Activated CD4-positive, alpha-beta T cell treated with anti-CD3 and anti-CD28 coated beads for 48 hours (primary cell): ENCODE measurements around the gene PKD2.
"Not testable (repeated sequence)": the region's sequence is repeated elsewhere in the genome, so short reads cannot be mapped to it uniquely, and the experiment has no call there.

Experiments
- DNase-seq: peaks from one replicate; pipeline ENCODE4 v3.0.0-alpha.2; 2020

The PKD2 gene

GRCh38 chr4:87989765-87990164 is 17.7 kb upstream of the PKD2 start:
- no peak for DNase-seq

GRCh38 chr4:87995435-87995834 is 12.0 kb upstream of the PKD2 start:
- DNase-seq = no peak

- DNase-seq = not testable (repeated sequence)
Measured at GRCh38 chr4:87999191-87999691, 8.2 kb upstream of the PKD2 start.

GRCh38 chr4:88001871-88002270 is 5.6 kb upstream of the PKD2 start:
- no peak for DNase-seq

GRCh38 chr4:88002786-88003185 is 4.6 kb upstream of the PKD2 start:
- DNase-seq = no peak

GRCh38 chr4:88003261-88003660 is 4.2 kb upstream of the PKD2 start:
- DNase-seq = no peak

GRCh38 chr4:88005076-88005475 is 2.4 kb upstream of the PKD2 start:
- no peak for DNase-seq

GRCh38 chr4:88005946-88006345 is 1.5 kb upstream of the PKD2 start:
- no peak for DNase-seq

- no peak for DNase-seq
Measured at GRCh38 chr4:88006956-88007303, 505 bp upstream of the PKD2 start.

GRCh38 chr4:88008122-88008742 is 797 bp downstream of the PKD2 start:
- DNase-seq = peak; percentile 46

- DNase-seq = no peak
Measured at GRCh38 chr4:88008743-88009171, 1.3 kb downstream of the PKD2 start.

- DNase-seq = no peak
Measured at GRCh38 chr4:88009871-88010270, 2.4 kb downstream of the PKD2 start.

- no peak for DNase-seq
Measured at GRCh38 chr4:88010966-88011365, 3.5 kb downstream of the PKD2 start.

GRCh38 chr4:88012647-88013046 is 5.2 kb downstream of the PKD2 start:
- no peak for DNase-seq

GRCh38 chr4:88014386-88014905 is 7.0 kb downstream of the PKD2 start:
- DNase-seq = no peak

- no peak for DNase-seq
Measured at GRCh38 chr4:88015659-88016295, 8.3 kb downstream of the PKD2 start.

GRCh38 chr4:88017516-88018297 is 10.3 kb downstream of the PKD2 start:
- DNase-seq = no peak

- no peak for DNase-seq
Measured at GRCh38 chr4:88018466-88018865, 11.0 kb downstream of the PKD2 start.

- DNase-seq = no peak
Measured at GRCh38 chr4:88021824-88022223, 14.4 kb downstream of the PKD2 start.

GRCh38 chr4:88022289-88022688 is 14.9 kb downstream of the PKD2 start:
- DNase-seq = no peak

- not testable (repeated sequence) for DNase-seq
Measured at GRCh38 chr4:88025868-88026661, 18.6 kb downstream of the PKD2 start.
